NK-92 (cell line): ENCODE measurements around the gene TMEM41B.
"Not testable (repeated sequence)": the region's sequence is repeated elsewhere in the genome, so short reads cannot be mapped to it uniquely, and the experiment has no call there.

Experiments used
- DNase-seq: peaks from one replicate; lab custom pipeline; 2025; ENCODE audit not compliant: unreplicated experiment; lab: John Stamatoyannopoulos, UW

The TMEM41B gene, protein sequence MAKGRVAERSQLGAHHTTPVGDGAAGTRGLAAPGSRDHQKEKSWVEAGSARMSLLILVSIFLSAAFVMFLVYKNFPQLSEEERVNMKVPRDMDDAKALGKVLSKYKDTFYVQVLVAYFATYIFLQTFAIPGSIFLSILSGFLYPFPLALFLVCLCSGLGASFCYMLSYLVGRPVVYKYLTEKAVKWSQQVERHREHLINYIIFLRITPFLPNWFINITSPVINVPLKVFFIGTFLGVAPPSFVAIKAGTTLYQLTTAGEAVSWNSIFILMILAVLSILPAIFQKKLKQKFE

DNA sequence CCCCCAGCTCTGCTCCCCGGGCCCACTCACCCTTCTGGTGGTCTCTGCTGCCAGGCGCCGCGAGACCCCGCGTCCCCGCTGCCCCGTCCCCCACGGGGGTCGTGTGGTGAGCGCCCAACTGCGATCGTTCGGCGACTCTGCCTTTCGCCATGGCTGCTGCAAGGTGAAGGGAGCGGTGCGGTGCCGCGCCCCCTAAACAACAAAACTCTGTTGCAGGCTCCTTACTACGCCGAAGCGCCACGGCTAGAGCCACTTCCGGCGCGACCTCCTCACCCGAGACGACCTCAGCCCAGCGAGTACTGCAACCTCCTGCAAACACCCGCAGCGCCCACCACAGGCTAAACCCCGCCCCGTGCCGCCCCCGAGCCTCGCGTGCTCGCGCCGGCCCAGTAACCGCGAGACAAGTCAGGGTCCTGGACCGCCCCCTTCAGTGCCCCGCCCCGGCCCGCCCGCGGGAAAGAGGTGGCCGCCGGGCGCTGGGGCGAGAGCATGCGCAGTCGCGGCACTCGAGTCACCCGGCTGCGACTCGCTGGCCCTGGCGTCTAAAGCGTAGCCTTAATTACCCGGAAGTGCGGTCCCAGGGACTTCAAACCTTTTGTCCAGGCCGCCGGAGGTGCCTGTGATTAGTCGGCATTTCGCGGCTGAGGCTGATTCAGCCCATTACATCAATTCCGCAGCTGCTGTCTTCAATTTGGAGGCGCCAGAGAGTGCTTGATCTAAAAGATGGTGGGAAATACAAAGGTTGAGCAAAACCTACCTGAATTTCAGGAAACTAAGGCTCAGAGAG lies at the start of gene TMEM41B:
TMEM41B (minus strand) TSS at position 303 of the 787 bp plus-strand sequence; CDS start at position 151, 152 bp downstream.
- DNase-seq: peak; percentile 95

DNA sequence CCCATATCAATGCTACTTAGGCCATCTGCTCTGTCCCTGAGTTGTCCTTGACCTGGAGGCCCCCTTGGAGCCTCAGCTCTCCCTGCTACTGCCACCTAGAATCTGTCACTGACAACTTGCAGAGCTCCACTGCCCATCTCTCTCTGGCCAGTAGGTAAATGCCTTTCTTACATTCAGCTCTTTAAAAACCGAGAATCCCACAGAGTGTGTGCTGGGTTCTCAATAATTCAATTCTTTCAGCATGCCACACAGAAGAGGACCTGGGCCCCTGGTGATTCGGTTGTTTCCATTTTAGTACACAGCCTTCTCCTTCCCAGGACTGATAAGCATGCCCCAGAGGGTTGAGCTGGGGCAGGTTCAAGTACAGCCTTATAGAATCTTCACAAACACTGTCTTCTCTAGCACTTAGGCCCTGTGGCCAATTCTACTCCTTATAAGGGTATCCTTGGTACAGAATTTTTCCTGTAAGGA lies 48.0 kb upstream of the TMEM41B start:
- no peak for DNase-seq

DNA sequence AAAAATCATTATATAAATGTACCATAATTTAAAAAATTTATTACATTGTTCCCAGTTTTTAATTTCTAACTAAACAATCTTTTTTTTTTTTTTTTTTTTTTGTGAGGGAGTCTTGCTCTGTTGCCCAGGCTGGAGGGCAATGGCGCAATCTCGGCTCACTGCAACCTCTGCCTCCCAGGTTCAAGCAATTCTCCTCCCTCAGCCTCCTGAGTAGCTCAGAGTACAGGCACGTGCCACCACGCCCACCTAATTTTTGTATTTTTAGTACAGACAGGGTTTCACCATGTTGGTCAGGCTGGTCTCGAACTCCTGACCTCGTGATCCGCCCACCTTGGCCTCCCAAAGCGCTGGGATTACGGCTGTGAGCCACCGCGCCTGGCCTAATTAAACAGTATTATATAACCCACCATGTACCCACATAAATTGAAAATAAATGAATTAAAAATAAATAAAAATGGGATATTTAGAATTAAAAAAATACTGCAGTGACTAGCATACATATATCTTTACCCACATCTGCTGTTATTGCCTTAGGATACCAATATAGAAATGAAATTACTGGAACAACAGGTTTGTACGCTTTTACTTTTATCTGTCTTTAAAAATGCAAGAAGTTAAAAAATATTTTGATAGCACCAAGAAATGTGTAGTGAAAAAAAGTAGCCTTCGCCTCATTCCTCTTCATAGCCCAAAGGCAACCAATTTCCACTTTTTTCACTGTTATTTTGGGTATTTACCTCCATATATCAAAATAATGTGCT lies 46.6 kb upstream of the TMEM41B start:
- DNase-seq: not testable (repeated sequence)

DNA sequence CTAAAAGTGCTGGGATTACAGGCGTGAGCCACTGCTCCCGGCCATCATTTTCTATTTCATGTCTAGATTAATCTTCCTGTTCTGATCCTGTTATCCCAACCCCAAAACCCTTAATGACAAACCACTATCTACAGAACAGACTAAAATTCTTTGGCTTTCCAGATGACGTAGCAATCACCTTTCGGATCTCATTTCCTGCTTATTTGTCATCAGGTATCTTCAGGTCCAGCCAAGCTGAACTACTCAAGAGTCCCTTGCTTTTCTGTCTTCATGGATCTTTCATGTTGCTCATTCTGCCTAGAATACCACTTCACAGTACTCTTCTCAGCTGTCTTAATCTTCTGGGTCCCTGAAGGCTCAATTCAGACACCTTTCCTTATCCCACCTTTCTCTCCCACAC lies 42.6 kb upstream of the TMEM41B start:
- no peak for DNase-seq

DNA sequence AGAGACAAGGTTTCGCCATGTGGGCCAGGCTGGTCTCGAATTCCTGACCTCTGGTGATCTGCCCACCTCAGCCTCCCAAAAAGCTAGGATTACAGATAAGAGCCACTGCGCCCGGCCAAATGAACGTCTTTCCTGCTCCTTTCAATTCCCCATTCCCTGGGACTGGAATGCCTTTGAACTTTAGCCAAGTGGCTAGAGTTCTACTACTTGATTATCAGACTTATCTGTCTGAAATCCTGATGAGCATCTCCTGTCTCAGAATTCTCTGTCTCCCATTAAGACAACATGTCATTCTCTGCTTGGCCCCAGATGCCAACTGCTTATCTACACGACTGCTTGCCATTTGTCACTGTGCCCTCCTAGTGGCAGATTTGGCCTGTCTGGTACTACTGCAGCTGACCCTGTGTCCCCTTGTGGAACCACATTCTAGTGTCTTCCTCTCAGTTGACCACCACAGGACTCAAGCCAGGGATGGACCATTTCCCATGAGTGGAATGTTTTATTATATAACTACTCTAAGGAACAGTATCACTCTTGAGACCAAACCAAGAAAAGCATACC lies 37.0 kb upstream of the TMEM41B start:
- no peak for DNase-seq

DNA sequence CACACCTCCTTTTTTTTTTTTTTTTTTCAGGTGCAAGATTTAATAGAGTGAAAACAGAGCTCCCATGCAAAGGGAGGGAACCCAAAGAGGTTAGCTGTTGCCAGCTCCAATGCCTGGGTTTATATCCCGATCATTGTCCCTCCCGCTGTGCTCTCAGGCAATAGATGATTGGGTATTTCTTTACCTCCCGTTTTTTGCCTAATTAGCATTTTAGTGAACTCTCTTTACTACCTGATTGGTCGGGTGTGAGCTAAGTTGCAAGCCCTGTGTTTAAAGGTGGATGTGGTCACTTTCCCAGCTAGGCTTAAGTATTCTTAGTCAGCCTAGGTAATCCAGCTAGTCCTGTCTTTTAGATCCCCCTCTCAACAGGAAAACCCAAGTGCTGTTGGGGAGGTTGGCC lies 33.4 kb upstream of the TMEM41B start:
- not testable (repeated sequence) for DNase-seq

DNA sequence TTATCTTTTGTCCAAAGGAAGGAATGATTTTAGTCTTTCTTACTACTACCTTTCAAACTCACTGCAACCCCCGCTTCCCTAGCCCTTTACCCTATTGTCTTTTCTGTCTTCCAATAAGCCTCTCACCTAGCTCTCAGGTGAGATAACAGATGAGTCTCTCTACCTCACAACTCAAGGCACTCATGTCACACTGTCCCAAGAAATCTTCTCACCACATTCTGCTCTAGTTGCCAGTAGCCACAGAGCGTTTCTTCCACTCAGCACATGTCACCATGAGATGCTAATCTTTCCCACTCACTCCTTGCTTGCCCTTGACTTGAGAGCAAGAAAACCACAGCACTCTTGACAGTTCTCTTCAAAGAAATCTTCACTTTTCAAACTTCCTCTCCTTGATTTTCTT lies 32.7 kb upstream of the TMEM41B start:
- DNase-seq: no peak

DNA sequence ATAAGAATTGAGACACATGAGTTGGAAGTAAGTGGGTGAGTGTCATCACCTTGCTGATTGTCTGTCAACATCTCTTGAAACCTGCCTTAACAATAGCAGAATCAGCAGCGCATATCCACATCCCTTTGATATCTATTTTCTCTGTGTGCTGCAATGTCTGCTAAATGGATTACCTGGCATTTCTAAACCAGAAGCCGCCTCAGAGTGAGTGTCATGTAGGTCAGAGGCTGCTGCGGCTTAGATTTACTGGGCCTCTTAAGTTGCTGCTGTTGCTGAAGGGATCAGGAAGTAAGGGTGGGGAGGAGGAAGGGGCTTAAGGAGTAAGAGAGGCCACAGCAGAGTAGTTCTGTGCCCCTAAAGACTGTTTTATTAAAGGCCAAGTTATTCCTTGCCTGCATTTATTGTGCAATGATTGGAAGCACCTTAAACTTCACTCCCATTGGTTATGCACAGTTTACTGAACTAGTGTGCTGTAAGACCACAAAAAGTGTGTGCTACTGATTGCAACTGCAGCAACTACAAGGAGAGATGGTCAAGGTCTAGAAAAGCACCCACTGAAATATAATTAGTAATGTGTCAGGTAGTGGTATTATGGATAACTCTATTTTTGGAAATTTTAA lies 29.8 kb upstream of the TMEM41B start:
- DNase-seq: no peak

DNA sequence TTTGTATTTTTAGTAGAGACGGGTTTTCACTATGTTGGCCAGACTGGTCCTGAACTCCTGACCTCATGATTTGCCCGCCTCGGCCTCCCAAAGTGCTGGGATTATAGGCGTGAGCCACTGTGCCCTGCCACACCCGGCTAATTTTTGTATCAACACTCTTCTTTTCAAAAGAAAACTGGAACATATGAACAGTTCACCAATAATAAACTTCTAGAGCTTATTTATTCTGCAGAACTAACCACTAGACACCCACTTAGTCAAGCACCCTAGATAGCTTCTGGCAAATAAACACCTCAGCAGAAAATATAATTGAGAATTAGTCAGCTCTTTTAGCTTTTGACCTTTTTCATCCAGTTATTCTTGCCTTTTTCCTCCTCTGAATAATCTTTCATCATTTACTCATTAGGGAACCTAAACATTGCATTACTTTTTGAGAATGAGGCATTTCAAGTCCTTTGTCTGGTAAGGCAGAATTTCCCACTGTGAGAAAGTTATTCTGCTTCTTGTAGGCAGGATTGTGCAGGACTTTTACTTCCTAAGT lies 27.3 kb upstream of the TMEM41B start:
- no peak for DNase-seq

DNA sequence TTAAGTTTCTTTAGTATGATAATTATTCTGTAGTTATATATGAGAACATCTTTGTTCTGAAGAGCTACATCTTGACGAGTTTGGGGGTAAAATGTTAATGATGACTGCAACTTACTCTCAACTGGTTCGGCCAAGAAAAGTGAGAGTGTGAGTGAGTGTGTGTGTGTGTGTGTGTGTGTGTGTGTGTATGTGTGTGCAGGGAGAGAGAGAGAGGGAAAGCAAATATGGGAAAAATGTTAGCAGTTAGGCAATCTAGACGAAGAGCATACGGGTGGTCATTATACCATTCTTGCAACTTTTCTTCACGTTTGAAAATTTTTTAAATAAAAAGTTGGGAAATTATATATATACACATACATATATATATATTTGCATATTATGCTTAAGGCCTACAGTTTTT lies 18.3 kb upstream of the TMEM41B start:
- no peak for DNase-seq

DNA sequence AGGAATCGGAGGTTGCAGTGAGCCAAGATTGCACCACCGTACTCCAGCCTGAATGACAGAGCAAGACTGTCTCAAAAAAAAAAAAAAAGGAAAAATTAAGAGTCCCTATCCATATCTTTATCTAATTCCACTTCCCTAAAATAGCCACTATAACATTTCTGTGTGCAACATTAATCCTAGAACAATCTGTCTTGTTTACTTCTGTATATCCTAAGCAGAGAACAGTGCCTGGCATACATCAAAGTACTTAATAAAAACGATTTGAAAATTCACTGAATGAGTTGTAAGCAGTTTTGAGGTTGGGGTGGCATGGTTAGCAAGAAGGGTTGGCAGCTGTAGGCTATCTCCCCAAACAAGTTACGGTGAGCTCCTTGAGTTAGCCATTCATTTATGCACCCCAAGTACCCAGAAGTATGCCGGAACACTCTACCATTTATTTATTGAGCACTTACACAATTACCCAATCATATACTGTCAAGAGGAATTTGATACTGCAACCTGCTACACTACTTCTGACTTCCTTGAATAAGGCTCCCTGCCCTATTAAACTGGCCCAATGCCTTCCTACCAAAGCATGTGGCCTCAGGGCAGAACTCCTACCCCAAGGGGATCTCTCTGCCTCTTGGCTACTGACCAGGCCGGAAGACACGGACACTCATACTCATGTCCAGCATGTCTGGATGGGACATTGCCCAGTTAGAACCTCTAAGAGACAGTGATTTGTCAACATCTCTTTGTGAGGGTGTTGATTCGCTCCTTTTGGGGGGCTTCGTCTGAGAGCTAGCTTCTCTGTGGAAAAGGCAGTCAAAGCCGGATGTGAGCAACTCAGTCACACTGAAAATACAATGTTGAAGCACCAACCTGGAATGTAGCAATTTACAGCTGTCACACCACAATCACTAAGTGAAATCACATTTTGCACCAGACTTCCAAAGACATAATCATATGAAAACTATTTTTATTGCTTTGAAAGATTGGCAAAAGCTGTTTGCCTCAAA lies 16.3 kb upstream of the TMEM41B start:
- DNase-seq: no peak

DNA sequence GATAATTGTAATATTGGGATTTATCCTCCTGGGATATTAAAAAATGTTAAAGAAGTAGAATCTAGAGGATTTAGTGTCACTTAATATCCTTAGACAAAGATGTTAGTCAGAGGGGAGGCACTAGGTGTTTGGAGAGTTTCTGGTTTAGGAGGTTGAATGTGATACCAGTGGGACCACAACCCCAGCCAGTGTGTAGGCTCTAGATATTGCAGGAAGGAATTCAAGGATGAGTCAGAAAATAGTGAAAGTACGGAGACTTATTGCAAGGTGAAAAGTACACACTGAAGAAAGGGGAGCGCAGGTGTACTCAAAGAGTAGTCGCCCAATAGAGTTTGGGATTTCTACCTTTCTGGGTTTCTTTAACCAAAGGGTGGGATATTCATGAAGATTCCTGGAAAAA lies 5.7 kb upstream of the TMEM41B start:
- no peak for DNase-seq

DNA sequence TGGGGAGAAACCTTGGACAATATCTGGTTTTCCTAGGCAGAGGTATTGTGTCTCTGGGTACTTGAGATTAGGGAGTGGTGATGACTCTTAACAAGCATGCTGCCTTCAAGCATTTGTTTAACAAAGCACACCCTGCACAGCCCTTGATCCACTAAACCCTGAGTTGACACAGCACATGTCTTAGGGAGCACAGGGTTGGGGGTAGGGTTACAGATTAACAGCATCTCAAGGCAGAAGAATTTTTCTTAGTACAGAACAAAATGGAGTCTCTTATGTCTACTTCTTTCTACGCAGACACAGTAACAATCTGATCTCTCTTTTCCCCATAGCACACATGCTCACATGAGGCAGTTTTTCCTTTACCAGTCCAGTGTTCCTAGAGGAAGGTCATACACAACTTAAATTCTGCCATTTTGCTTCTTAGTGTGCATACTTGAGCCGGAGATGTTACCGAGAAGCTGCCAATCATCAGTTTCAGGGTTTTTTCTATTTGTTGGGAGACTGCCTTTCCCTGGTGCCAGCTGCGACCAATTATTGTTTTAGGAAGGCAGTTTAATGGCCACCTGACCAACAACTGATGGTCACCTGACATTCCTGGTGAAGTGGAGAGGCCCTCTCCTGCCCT lies 5.1 kb upstream of the TMEM41B start:
- DNase-seq: not testable (repeated sequence)

DNA sequence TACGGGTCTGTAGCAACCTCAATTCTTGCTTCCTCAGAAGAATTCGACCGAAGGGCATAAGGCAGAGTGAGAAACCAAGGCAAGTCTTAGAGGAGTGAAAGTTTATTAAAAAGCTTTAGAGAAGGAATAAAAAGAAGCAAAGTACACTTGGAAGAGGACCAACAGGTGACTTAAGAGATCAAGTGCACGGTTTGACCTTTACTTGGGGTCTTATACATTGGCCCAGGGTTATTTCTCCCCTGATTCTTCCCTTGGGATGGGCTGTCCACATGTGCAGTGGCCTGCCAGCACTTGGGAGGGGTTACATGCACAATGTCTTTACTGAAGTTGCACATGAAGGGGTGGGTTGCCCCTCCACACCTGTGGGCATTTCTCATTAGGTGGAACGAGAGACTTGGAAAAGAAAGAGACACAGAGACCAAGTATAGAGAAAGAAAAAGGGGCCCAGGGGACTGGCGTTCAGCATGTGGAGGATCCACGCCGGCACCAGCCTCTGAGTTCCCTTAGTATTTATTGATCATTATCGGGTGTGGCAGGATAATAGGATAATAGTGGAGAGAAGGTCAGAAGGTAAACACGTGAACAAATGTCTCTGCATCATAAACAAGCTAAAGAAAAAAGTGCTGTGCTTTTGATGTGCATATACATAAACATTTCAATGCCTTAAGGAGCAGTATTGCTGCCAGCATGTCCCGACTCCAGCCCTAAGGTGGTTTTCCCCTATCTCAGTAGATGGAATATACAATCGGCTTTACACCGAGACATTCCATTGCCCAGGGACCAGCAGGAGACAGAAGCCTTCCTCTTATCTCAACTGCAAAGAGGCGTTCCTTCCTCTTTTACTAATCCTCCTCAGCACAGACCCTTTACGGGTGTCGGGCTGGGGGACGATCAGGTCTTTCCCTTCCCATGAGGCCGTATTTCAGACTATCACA lies 4.3 kb upstream of the TMEM41B start:
- DNase-seq: not testable (repeated sequence)

DNA sequence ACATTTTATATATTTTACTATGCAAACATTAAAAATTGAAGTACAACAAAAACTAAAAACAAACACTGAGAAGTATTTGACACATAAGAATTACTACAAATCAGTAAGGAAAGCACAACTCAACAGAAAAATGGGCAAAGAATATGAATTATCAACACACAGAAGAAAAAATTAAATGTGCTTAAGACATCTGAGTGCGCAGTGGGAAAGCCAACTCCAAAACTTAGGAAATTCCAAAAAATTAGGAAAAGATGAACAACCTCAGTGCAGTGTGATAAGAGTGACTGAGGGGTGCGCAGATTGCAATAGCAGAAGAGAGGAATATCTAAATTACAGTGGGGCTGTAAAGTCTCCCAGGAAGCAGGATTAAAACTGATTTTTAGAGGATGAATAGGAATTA lies 1.9 kb upstream of the TMEM41B start:
- DNase-seq: no peak

DNA sequence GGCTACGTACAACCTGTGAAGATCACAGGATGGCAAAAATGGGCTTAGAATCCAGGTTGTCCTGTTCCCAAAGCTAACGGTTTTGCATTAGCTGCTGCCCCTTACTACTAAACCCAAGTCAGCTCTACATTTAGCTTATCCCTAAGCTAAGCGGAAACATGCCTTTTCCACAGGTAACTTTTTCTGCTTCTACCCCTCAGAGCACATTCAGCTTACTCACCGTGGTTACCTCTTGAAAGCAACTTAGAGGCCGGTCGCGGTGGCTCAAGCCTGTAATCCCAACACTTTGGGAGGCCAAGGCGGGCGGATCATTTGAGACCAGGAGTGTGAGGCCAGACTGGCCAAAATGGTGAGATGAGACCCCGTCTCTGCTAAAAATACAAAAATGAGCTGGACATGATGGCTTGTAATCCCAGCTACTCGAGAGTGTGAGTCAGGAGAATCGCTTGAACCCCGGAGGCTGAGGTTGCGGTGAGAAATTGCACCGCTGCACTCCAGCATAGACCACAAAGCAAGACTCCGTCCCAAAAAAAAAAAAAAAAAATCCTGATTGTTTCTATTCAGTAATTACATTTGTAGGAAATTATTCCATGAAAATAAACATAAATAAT lies 790 bp upstream of the TMEM41B start:
- no peak for DNase-seq

DNA sequence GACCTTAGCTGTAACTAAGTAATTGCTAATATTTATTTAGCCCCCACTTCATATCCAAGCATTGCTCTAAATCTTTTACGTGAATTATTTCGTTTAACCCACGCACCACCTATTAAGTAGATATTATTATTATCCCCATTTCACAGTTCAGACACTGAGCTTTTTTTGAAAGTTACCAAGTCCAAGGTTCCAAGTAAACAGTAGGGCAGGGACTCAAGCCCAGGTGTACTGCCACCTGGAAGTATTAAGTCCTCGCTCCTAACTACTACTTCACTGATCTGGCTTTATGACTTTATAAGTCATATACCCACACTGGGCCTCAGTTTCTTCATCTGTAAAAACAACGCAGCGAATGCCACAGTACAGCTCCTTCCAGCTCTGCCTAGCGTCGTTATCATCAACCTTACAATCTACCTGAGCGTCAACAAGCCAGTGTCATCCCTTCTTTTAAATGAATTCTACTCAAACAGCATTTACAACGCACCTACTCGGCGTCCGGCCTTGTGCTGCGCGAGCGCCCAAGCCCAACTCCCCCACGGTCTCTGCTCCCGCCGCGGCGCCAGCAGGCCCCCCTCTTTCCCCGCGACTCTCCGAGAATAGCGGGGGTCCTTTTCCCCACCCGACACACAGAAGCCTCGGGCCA lies 624 bp downstream of the TMEM41B start:
- DNase-seq: no peak
